NCI-H1694 treated with DMSO at 0.1 percent for 48 hours (cell line): ENCODE results near the gene JCHAIN.
"Not testable (repeated sequence)": the region's sequence is repeated elsewhere in the genome, so short reads cannot be mapped to it uniquely, and the experiment has no call there.

Experiments used
- DNase-seq: peaks from one replicate; lab custom pipeline; 2025; lab: John Stamatoyannopoulos, UW

The JCHAIN gene

DNA sequence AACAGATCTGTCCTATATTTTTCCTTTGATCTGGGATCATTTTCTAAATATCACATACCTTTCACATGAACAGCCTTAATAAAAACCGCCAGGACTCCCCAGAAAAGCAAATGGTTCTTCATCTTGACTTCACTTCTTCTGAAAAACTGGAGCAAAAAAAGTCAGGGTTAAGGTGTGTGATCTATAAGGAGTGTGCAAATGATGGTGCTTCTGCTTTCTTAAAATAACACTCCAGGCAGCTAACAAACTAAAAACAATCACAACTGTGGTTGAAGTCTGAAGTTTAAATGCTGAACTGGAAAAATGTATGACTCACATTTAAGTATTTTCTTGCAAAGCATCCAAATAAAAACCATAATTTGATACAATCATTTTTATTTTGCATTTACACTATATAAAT is at the start of gene JCHAIN:
Gene JCHAIN (minus strand): TSS at position 140 of the 400 bp plus-strand sequence. CDS start 18 bp downstream, at position 122.
- DNase-seq, result no peak

DNA sequence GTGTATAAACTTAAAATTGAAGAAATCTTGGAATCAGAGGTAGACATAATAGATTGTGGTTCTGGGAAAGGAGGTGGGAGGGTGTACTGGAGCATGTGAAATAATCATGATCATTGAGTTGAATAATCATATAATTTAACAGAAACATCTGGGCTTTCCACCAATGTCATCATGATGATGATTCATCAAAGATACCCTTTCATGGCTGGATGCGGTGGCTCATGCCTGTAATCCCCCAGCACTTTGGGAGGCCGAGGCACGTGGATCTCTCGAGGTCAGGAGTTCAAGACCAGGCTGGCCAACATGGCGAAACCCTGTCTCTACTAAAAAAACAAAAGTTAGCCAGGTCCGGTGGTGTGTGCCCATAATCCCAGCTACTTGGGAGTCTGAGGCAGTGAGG is 48.8 kb upstream of the JCHAIN start:
- DNase-seq, result no peak

DNA sequence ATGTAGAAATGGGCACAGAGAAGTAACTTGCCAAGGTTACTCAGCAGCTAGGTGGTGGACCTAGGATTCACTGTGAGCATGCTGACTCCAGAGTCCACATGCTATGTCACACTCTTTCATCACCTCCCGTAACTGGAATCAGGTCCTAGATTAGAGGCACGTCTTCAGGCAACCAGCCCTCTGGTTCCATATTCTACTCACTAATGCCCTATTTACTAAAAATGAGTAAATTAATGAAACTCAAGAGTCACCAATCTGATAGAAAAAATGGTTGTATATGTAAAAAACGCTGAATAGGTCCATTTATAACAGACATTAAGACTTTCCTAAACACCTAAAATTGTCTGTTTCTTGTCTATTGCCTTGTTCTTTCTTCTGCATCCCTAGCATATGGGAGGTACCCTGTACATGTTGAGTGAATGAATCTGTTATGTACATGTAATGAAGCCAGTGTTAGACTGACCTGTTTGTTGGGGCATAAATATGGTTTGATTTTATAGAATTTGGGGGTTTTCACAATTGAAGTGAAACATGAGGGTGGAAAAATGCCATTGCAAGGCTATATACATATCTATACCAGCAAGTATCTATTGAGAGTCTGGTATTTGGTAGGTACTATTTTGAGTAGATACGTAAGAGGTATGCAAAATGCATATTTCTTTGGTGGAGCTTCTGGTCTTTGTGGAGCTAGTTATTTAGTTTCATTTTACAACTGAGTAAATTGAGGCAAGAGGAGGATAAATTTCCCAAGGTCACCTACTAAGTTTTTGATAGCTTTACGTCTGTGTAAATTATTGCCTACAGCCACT is 48.0 kb upstream of the JCHAIN start:
- DNase-seq, result no peak

DNA sequence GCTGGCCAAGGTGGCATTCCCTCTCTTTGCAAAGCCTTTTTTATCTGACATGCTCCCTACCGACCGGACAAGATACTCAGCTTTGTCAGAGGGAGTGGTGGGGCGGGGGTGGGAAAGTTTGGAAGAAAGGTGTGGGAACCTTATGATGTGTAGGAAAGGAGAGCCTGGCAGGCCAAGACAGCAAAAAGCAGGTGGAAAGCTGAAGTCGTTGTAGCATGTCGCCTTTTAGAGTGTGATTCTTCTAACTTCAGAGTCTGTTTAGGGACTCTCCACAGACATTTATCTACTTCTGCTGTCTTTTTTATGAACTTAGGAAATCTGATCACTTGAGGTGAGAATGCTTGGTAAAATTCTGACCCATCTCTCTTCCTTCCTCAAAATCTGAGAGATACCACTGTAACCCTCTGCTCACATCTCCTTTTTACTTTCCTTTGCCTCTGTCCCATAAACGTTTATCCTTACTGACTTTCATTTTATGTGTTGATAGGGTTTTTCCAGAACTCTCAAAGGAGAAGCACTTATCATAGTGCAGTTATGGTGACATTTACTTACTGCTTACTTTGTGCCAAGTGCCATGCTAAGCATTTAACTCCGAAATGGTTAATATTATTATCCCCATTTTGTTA is 47.3 kb upstream of the JCHAIN start:
- DNase-seq, result no peak

DNA sequence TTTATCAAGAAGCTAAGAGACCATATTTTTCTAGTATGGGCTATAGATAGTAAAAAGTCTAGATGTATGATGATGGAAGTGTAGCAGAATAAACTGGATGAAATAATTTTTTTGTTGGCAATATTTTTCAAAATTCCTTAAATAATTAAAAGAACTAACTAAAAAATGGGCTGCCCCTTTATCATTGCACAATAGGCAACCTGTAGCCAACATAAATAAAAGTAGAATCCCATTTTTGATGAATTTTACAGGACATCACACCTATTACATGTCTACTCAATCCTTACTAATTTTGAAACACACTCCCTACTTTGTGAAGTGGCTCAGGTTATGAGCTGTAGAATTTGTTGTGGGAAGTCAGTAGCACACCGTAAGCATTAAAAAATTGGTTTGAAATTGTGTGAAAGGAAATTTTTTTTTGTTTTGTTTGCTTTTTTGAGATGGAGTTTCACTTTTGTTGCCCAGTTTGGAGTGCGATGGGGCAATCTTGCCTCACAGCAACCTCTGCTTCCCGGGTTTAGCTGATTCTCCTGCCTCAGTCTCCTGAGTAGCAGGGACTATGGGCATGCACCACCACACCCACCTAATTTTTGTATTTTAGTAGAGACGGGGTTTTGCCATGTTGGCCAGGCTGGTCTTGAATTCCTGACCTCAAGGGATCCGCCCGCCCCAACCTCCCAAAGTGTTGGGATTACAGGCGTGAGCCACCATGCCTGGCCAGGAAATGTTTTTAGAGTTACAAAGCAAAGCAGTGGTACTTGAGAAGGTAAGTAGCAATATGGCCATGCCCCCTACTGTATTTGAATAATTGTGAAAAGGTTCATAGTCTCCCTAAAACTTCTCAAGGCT is 46.5 kb upstream of the JCHAIN start:
- DNase-seq, result no peak

DNA sequence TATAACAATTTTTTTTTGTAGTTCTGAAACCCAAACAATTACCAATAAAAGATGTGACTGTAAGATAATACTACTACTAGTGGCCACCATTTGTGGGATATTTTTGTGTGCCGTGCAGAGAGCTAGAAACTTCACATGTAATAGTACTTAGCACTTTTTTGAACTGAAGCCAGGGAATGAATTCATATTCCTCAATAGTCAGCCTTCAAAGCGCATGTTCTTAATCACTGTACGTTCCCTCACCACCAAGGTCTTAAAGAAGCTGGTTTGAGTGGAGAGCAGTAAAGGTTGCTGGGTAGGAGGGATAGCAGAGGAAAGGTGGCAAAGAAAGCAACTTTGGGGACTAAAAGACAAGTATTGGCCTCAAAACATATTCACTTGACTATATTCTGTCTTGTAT is 45.8 kb upstream of the JCHAIN start:
- no peak for DNase-seq

DNA sequence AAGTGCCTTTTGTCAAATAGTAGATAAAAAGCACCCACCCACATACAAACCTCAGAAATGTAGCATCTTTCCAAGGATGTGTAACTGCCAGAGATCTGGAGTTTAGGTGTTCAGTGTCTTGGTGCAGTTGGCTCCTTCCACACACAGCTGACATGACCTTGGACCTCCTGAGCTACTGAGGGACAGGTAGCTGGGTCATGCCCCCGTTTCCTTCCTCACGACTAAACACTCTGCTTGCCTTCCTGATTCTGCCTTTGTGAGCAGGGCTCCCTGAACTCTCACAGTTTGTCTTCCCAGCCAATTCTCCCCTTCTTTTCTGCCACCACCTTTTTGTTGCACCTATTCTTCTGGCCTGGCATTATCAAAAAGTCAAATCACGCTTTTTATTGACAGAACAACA is 45.3 kb upstream of the JCHAIN start:
- no peak for DNase-seq

DNA sequence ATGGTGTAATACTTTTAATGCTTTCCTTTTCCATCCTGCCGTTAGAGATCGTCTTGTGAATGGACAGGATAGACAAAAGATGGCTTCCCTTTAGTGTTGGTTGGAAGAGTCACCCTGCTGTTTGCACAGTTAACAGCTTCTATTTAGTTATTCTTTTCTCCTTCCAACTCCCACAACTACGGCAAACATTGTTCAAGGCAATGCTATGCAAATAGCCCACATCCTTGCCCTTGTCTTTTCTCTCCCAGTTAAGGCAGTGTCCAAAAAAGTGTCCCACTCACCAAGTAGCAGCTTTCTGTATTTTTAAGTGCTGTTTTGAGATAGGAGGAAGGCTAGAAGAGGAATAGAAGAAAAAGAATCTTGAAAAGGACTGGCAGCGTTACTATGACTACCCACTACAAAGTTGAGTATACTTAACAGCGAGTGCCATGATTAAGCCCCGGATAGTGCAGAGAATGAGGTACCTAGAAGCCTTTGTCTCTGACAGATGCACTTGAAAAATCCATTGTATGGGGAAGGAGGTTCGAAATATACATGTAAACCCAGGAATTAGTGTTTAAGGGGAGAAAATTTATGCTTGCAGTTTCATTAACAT is 43.4 kb upstream of the JCHAIN start:
- DNase-seq, result no peak

DNA sequence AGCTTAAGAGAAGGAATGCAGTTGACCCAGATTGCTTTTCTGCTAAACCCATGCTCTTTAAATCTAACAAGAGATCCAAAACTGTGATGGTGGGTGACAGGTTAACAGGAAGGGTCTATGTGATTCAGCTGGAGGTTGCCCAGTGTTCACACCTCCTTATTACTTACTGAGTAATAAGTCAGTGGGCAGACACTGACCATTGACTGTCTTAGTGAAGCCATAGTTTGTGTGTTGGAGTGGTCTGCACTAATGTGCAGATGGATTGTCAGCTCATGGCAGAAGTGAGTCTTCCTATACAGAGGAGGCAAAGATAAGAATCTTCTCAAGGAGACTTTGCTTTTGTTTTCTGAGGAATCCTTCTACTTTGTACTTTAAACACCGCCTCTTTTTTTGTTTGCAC is 40.2 kb upstream of the JCHAIN start:
- DNase-seq, result no peak

DNA sequence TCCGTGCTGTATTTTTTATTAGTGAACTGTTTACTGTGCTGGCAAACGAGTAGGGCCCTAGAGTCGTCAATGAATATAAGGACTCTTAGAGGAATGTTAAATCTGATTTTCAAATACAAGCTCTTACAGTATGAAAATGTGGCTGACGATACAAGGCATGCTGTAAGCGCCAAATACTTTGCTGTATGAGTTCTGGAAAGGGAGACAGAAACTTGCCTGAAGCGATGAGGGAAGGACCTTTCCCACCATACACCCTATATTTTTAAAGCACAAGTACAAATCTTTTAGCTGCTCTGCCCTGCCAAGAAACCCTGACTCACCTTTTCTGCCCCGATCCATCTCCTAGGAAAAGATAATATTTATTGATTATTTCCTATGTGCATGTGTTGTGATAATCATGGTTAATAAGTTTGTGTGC is 39.7 kb upstream of the JCHAIN start:
- DNase-seq, result no peak

DNA sequence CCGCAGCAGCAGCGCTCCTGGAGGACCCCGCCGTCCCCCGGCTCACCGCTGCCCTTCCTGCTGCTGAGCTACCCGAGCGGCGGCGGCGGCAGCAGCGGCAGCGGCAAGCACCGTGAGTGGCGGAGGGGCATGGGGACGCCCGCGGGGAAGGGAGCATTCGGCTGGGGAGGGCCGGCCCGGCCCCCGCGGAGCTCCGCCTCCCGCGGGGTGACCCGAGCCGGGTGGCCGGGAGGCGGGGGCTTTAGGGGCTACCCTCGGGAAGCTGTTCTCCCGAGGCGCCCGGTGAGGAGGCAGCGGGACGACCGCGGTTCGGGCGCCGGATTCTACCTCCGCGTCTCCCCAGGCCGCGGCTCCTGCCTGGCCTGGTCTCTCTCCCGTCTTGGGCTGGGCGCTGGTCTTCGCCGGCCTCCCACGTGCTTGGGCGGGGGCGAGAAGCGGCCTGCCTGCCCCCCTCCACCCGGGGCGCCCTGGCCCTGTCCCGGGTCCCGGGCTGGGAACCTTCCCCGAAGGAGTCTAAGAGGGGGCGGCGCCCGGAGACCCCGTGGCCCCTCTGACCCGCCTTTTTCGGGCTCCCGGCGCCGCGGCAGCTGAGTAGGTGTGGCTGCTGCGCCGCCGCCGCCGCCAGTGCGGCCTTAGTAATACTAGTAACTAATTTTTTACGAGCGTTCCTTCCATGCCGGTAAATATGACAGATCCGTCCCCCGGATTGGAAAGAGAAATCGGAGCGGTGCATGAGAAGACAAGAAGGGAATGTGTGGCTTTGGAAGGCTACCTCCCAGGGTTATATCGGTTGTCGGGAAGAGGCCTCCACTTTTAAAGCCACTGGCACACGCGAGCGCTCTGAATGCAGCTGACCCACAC is 39.1 kb upstream of the JCHAIN start:
- DNase-seq, result peak; percentile 33

DNA sequence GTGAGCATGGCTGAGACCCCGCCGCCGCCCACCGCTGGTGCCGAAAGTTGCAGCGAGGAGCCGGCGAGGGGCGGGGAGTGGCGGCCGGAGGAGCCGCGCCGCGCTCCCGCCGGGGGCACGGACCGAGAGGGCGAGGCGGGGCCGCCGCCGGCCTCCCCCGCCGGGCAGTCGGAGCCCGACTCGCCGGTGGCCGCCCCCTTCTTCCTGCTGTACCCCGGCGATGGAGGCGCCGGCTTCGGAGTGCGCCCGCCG is 38.5 kb upstream of the JCHAIN start:
- no peak for DNase-seq

DNA sequence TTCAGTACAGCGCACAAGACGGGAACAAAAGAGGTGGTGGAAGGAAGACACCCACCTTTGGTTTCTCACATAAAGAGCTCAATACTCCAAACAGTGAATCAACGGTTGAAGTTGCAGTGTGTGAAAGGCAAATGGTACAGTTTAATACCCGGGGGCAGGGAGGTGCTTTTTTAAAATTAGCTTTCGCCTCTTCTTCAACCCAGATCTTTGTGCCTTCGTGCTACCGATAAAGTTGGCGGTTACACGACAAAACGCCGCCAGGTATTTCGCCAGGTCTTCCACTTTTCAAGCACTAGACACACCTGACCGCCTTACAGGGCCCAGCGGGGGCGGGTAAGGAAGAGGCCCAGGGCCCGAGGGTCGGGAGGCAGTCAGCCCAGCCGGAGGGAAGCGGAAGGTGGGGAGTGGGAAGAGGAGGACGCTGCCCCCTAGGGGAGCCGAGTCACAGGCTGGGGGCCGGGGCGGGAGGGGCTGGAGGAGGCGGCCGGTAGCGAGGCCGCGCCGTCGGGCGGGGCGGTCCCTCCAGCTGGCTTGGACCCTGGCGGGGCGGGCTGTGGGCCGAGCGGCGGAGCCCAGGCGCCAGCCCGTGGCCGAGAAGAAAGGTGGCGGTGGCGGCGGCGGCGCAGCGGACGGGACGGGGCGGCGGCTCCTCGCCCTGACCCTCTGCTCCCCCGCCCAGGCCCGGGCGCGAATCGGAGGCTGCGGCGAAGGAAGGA is 38.1 kb upstream of the JCHAIN start:
- DNase-seq, result peak; percentile 56

DNA sequence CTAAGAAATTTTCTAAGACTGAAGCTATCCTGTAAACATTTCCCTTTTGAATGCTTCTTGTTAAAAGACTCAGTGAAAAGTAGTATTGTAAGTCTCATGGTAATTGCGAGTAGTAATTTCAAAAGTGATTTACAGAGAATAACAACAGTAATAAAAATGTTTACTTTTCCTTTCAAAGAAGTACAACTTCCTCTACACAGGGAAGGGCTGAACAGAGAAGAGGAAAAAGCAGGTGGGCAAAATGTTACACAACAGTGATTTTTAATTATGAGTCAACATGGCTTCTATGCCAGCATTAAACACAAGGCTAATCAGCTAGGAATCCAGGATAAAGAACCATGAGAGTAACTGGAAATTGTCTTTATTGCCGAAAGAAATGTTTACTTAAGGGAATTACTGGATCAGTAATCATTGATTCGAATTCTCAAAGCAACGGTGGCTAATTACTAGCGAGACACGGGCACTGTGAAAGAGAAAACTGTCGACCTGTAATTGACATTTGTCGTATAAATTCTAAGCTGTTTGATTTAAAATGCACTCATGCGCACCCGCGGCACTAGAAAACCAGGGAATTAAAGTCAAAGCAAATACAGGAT is 37.4 kb upstream of the JCHAIN start:
- peak; percentile 30 for DNase-seq

DNA sequence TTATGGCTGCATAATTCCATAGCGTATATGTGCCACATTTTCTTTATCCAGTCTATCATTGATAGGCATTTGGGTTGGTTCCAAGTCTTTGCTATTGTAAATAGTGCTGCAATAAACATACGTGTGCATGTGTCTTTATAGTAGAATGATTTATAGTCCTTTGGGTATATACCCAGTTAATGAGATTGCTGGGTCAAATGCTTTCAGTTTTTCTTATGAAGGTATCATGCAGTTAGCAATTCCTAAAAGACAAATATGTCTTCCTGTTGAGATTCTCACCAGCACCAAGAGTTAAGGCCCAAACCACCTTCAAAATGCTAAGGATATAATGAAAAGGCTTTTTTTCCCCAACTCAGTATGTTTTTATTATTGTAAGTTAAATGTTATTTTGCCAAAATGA is 36.3 kb upstream of the JCHAIN start:
- DNase-seq, result not testable (repeated sequence)

DNA sequence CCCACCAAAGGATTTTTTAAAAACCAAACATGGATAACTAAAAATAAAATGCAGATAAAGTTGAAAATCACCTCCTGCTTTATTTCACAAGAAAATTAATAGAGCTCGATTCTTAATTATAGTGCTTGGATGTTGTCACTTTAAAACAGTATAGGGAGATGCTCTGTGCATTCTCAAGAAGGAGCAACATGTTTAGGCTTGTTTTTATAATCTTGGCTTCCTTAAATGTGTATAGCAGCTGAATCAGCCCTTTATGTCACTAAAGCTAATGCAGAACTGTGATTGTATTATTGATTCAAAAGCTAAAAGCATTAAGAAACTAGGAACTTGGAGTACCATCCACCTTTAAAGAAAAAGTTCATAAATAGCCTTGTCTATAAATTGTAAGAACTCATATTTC is 35.0 kb upstream of the JCHAIN start:
- DNase-seq, result no peak

DNA sequence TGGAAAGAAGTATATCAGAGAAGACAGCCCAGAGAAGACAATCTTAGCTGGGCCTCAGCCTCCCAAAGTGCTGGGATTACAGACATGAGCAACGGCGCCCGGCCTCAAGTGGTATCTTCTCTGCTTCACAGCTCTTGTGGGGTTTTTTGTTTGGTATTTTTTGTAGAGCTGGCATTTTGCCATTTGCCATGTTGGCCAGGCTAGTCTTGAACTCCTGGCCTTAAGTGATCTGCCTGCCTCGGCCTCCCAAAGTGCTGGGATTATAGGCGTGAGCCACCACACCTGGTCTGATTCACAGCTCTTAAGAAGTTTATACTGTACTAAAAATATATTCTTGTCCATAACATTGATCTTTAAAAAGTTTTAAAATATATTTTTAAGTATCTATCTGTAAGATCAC is 34.4 kb upstream of the JCHAIN start:
- no peak for DNase-seq

DNA sequence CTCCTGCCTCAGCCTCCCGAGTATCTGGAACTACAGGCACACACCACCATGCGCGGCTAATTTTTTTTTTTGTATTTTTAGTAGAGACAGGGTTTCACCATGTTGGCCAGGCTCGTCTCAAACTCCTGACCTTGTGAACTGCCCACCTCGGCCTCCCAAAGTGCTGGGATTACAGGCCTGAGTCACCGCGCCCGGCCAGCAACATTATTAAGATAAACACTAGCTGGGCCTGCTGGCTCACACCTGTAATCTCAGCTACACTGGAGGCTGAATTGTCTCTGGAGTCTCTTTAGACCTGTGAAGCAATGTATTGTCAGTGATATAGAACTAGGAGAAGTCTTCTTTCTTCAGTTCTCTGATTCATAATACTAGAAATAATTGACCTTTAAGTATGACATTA is 32.1 kb upstream of the JCHAIN start:
- not testable (repeated sequence) for DNase-seq

DNA sequence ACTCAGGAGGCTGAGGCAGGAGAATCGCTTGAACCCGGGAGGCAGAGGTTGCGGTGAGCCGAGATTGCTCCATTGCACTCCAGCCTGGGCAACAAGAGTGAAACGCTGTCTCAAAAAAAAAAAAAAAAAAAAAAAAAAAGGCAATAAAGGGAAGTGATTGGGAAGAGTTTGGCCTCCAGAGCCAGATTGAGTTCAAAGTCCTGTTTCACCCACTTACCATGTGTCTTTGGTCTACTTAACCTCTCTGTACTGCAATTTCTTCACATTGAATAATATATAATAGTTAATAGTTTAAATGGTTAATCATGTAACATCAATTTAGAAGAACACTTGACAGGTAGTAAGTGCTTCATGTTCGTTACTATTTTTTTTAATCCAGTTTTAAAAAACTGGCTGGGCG is 28.3 kb upstream of the JCHAIN start:
- not testable (repeated sequence) for DNase-seq

DNA sequence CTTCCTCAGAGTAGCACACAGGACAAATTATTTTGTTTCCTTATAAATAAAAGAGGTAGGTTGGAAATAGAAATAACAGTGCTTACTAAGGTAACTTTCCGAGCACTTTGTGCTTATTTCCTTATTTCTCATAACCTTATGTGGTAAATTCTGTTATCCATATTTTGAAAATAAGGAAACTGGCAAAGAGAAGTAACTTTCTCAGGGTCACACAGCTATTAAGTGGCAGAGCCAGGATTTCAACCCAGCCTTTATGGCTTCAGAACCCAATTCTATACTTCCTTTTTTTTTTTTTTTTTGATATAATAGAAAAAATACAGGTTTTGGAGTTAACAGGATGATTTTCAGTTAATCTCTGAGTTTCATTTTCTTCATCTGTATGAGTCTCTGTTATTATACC is 25.4 kb upstream of the JCHAIN start:
- no peak for DNase-seq

DNA sequence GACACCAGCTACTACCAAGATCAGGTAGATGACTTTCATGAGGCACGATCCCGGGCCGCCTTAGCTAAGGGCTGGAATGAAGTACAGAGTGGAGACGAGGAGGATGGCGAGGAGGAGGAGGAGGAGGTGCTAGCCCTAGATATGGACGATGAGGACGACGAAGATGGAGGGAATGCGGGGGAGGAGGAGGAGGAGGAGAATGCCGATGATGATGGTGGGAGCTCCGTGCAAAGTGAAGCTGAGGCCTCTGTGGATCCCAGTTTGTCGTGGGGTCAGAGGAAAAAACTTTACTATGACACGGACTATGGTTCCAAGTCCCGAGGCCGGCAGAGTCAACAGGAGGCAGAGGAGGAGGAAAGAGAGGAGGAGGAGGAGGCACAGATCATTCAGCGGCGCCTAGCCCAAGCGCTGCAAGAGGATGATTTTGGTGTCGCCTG is 22.5 kb upstream of the JCHAIN start:
- no peak for DNase-seq
